Activated T-cell treated with anti-CD3 and anti-CD28 coated beads, Interleukin-2, amount 50 U/mL, for 48 hours (primary cell): ENCODE results near the gene KRT81.
"Not testable (repeated sequence)": the region's sequence is repeated elsewhere in the genome, so short reads cannot be mapped to it uniquely, and the experiment has no call there.

ENCODE experiments used
- DNase-seq, 2 experiments: peaks; one replicate each; pipeline ENCODE4 v3.0.0-alpha.2; 2020

KRT81 gene

GRCh38 chr12:52270541-52271070, 20.7 kb downstream of the KRT81 start:
- DNase-seq: no peak

GRCh38 chr12:52268212-52268611, 23.1 kb downstream of the KRT81 start:
- DNase-seq: no peak

- no peak for DNase-seq
These were observed 23.6 kb downstream of the KRT81 start for GRCh38 chr12:52267699-52268098.

- DNase-seq: no peak
These were observed 24.1 kb downstream of the KRT81 start for GRCh38 chr12:52267266-52267665.

GRCh38 chr12:52266514-52266913, 24.8 kb downstream of the KRT81 start:
- no peak for DNase-seq

- DNase-seq: no peak
These were observed 26.9 kb downstream of the KRT81 start for GRCh38 chr12:52264435-52264825.

- no peak for DNase-seq
These were observed 27.4 kb downstream of the KRT81 start for GRCh38 chr12:52263761-52264434.

GRCh38 chr12:52262286-52262685, 29.0 kb downstream of the KRT81 start:
- DNase-seq: no peak

- DNase-seq: no peak
These were observed 30.2 kb downstream of the KRT81 start for GRCh38 chr12:52261208-52261484.

GRCh38 chr12:52260361-52261207, 30.8 kb downstream of the KRT81 start:
- no peak for DNase-seq

- no peak for DNase-seq
These were observed 31.6 kb downstream of the KRT81 start for GRCh38 chr12:52259657-52260243.

GRCh38 chr12:52258335-52258901, 32.9 kb downstream of the KRT81 start:
- DNase-seq: no peak

- DNase-seq: not testable (repeated sequence)
These were observed 33.4 kb downstream of the KRT81 start for GRCh38 chr12:52257922-52258321.

- no peak for DNase-seq
These were observed 34.2 kb downstream of the KRT81 start for GRCh38 chr12:52257074-52257551.

- no peak for DNase-seq
These were observed 34.8 kb downstream of the KRT81 start for GRCh38 chr12:52256584-52256935.

- no peak for DNase-seq
These were observed 35.3 kb downstream of the KRT81 start for GRCh38 chr12:52255926-52256583.

GRCh38 chr12:52254965-52255751, 36.2 kb downstream of the KRT81 start:
- DNase-seq: no peak

GRCh38 chr12:52254180-52254964, 37.0 kb downstream of the KRT81 start:
- no peak for DNase-seq

- no peak for DNase-seq
These were observed 37.7 kb downstream of the KRT81 start for GRCh38 chr12:52253391-52254179.

- DNase-seq: no peak
These were observed 38.5 kb downstream of the KRT81 start for GRCh38 chr12:52252728-52253343.
